GM12878 (cell line): ENCODE measurements around the gene LFNG.

Source experiments
- CREB1 ChIP-seq: IDR thresholded peaks from 2 replicates; pipeline ENCODE4 v1.6.1; 2012; ENCODE audit warnings: low read depth, mild to moderate bottlenecking, inconsistent platforms
- EP300 ChIP-seq, 2 experiments: fragments of 150-350 bp in 1 of 2; IDR thresholded peaks; 2 replicates each; pipeline ENCODE4 v1.6.1; 2011 to 2012; ENCODE audit warnings: low read depth in 2 of 2, low read length in 2 of 2, borderline replicate concordance in 1 of 2, improper control_type of control experiment in 1 of 2, inconsistent platforms in 1 of 2; ENCODE audit not compliant: control insufficient read depth in 1 of 2
- NFIC ChIP-seq: IDR thresholded peaks from 2 replicates; pipeline ENCODE4 v1.6.1; 2012; ENCODE audit warnings: low read depth, mild to moderate bottlenecking, inconsistent platforms, low read length, moderate library complexity
- RBBP5 ChIP-seq: fragments of 200-600 bp; sonication (generic); conservative IDR thresholded peaks from 2 replicates; pipeline ENCODE4 v1.6.1; 2016
- SIX5 ChIP-seq: IDR thresholded peaks from 2 replicates; pipeline ENCODE4 v1.6.1; 2011; ENCODE audit warnings: mild to moderate bottlenecking, low read depth, low read length, moderate library complexity; ENCODE audit not compliant: severe bottlenecking
- SPI1 ChIP-seq: IDR thresholded peaks from 2 replicates; pipeline ENCODE4 v1.6.1; 2011; ENCODE audit warnings: low read depth, mild to moderate bottlenecking, low read length, moderate library complexity, borderline replicate concordance; ENCODE audit not compliant: insufficient read depth
- TAF1 ChIP-seq: IDR thresholded peaks from 2 replicates; pipeline ENCODE4 v1.6.1; 2011; ENCODE audit warnings: mild to moderate bottlenecking, low read depth, low read length, borderline replicate concordance
- TF ChIP-seq, protein P1 (sequence below), 3 experiments: IDR thresholded peaks in 2 of 3; conservative IDR thresholded peaks in 1 of 3; 2 replicates each; pipeline ENCODE4 v1.5.1; 2011; ENCODE audit warnings: low read depth in 3 of 3, low read length in 3 of 3, mild to moderate bottlenecking in 3 of 3, control low read depth in 2 of 3, moderate library complexity in 2 of 3, inconsistent platforms in 1 of 3, mixed read lengths in 1 of 3; ENCODE audit not compliant: control insufficient read depth in 2 of 3, insufficient read depth in 1 of 3; ENCODE audit errors: extremely low read depth in 1 of 3
- TF ChIP-seq, protein P2 (sequence below): IDR thresholded peaks from 2 replicates; pipeline ENCODE4 v1.6.1; 2011; ENCODE audit warnings: low read depth, low read length, improper control_type of control experiment, borderline replicate concordance
- TF ChIP-seq, protein P3 (sequence below): IDR thresholded peaks from 2 replicates; pipeline ENCODE4 v1.6.1; 2011; ENCODE audit warnings: low read depth, mild to moderate bottlenecking, low read length, moderate library complexity, borderline replicate concordance; ENCODE audit errors: extremely low read depth
- TF ChIP-seq, protein P4 (sequence below): IDR thresholded peaks from 2 replicates; pipeline ENCODE4 v1.6.1; 2012; ENCODE audit warnings: mild to moderate bottlenecking, low read depth, low read length

DNA sequence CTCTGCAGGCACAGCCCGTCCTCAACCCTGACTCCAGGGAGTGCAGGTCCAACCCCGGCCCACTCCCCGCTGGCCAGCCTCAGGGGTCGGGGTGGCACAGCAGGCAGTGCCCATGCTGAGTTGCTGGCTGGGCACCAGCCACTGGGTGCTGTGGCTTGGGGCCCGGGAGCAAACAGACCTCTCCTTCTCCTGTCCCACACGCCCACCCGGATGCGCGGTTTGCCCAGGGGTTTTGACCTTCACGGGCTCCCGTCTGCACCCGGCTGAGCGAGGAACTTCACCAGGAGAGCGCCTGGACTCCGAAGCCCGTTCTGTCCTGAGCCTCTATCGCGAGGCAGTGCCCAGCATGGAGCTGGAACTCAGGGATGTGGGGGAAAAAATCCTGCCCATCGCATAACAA lies 40.8 kb upstream of the LFNG start:
- TF ChIP-seq, protein P1, sequence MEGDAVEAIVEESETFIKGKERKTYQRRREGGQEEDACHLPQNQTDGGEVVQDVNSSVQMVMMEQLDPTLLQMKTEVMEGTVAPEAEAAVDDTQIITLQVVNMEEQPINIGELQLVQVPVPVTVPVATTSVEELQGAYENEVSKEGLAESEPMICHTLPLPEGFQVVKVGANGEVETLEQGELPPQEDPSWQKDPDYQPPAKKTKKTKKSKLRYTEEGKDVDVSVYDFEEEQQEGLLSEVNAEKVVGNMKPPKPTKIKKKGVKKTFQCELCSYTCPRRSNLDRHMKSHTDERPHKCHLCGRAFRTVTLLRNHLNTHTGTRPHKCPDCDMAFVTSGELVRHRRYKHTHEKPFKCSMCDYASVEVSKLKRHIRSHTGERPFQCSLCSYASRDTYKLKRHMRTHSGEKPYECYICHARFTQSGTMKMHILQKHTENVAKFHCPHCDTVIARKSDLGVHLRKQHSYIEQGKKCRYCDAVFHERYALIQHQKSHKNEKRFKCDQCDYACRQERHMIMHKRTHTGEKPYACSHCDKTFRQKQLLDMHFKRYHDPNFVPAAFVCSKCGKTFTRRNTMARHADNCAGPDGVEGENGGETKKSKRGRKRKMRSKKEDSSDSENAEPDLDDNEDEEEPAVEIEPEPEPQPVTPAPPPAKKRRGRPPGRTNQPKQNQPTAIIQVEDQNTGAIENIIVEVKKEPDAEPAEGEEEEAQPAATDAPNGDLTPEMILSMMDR (IDR thresholded peaks at IDR 0.05 in 2 of 3, conservative IDR thresholded peaks at IDR 0.05 in 1 of 3; ENCODE audit: control insufficient read depth in 2 of 3, extremely low read depth in 1 of 3, insufficient read depth in 1 of 3, low read depth in 3 of 3, low read length in 3 of 3) = no peak
- TF ChIP-seq, protein P2, sequence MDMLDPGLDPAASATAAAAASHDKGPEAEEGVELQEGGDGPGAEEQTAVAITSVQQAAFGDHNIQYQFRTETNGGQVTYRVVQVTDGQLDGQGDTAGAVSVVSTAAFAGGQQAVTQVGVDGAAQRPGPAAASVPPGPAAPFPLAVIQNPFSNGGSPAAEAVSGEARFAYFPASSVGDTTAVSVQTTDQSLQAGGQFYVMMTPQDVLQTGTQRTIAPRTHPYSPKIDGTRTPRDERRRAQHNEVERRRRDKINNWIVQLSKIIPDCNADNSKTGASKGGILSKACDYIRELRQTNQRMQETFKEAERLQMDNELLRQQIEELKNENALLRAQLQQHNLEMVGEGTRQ = no peak
- TF ChIP-seq SPI1 (no peak), RBBP5 (no peak), NFIC (no peak), TAF1 (no peak), SIX5 (no peak), CREB1 (no peak), EP300 (IDR thresholded peaks at IDR 0.05; ENCODE audit: borderline replicate concordance in 1 of 2, control insufficient read depth in 1 of 2, low read depth in 2 of 2, low read length in 2 of 2) (no peak)
- TF ChIP-seq, protein P3, sequence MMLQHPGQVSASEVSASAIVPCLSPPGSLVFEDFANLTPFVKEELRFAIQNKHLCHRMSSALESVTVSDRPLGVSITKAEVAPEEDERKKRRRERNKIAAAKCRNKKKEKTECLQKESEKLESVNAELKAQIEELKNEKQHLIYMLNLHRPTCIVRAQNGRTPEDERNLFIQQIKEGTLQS = no peak
- TF ChIP-seq, protein P4, sequence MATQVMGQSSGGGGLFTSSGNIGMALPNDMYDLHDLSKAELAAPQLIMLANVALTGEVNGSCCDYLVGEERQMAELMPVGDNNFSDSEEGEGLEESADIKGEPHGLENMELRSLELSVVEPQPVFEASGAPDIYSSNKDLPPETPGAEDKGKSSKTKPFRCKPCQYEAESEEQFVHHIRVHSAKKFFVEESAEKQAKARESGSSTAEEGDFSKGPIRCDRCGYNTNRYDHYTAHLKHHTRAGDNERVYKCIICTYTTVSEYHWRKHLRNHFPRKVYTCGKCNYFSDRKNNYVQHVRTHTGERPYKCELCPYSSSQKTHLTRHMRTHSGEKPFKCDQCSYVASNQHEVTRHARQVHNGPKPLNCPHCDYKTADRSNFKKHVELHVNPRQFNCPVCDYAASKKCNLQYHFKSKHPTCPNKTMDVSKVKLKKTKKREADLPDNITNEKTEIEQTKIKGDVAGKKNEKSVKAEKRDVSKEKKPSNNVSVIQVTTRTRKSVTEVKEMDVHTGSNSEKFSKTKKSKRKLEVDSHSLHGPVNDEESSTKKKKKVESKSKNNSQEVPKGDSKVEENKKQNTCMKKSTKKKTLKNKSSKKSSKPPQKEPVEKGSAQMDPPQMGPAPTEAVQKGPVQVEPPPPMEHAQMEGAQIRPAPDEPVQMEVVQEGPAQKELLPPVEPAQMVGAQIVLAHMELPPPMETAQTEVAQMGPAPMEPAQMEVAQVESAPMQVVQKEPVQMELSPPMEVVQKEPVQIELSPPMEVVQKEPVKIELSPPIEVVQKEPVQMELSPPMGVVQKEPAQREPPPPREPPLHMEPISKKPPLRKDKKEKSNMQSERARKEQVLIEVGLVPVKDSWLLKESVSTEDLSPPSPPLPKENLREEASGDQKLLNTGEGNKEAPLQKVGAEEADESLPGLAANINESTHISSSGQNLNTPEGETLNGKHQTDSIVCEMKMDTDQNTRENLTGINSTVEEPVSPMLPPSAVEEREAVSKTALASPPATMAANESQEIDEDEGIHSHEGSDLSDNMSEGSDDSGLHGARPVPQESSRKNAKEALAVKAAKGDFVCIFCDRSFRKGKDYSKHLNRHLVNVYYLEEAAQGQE = no peak
